Measurements from ENCODE around the gene PPIL1. TPM values are rescaled to one million over a fixed set of nuclear protein-coding genes. Genes with fewer than 3 reads are reported as not detected.

Gene PPIL1
- total RNA-seq, 1 experiment from 2014 or later = 87.8 TPM

DNA sequence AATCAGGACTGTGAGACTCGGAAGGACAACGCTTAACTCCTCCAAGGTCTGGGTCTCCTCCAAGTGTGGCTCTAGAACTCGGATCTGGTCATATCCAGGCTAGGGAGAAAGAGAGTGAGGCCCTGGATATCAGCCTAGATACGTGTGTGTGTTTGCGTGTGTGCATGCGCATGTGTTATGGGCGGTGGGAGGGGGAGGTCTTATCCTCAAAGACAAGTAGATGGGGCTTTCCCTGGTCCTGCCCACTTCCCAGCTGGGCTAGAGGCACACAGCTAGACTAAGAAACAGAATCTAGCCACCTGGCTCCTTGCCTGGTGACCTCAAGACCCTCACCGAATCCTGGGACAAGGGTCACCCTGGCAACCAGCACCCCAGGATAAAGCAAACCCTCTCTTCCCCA lies 48.6 kb downstream of the PPIL1 start:
- Histone ChIP-seq H2BK5ac (ENCODE audit: insufficient read length, low read length) (no peak overlapping the region), H3K18ac (ENCODE audit: insufficient read length, low read depth, low read length) (no peak overlapping the region), H2BK20ac (ENCODE audit: low read depth, low read length, poor library complexity, severe bottlenecking) (no peak overlapping the region), H4K91ac (ENCODE audit: insufficient read length, low read depth, low read length) (no peak overlapping the region), H3K14ac (ENCODE audit: insufficient read depth, low read length) (no peak overlapping the region), H3K23ac (ENCODE audit: insufficient read length, low read depth, low read length) (no peak overlapping the region), H2BK120ac (ENCODE audit: low read depth, low read length, poor library complexity, severe bottlenecking) (no peak overlapping the region), H3K27me3 (ENCODE audit: insufficient read depth, low read length) (no peaks in the 10 kb centered on the region), H3K56ac (ENCODE audit: insufficient read length, low read depth, low read length) (no peak overlapping the region), H2BK15ac (ENCODE audit: low read depth, low read length) (no peak overlapping the region), H3K79me1 (ENCODE audit: insufficient read depth, low read depth, low read length, poor library complexity, severe bottlenecking) (no peaks in the 10 kb centered on the region), H3K9ac (ENCODE audit: extremely low read depth, insufficient read length, low read length) (no peak overlapping the region), H3K23me2 (ENCODE audit: insufficient read length, low read depth, low read length, poor library complexity, severe bottlenecking) (no peaks in the 10 kb centered on the region), H3K4ac (ENCODE audit: low read depth, low read length) (no peak overlapping the region), H4K8ac (replicated peaks; ENCODE audit: insufficient read length, low read depth, low read length) (no peak overlapping the region), H2BK12ac (ENCODE audit: insufficient read length, low read depth, low read length) (no peak overlapping the region), H2AFZ (ENCODE audit: low read length) (no peak overlapping the region), H3K4me1 (ENCODE audit: insufficient read depth, low read length) (no peaks in the 10 kb centered on the region), H4K20me1 (ENCODE audit: control insufficient read depth, insufficient read depth, insufficient read length) (no peaks in the 10 kb centered on the region), H3K4me2 (ENCODE audit: insufficient read depth, insufficient read length, low read length) (no peak overlapping the region), H3K79me2 (ENCODE audit: insufficient read depth, low read length) (no peaks in the 10 kb centered on the region), H2AK5ac (ENCODE audit: insufficient read length, low read length) (no peak overlapping the region), H4K5ac (ENCODE audit: insufficient read length, low read depth, low read length) (no peak overlapping the region), H3T11ph (ENCODE audit: low read length) (no peak overlapping the region), H3K9me3 (ENCODE audit: control insufficient read depth, low read depth, low read length) (no peaks in the 10 kb centered on the region), H3K27ac (ENCODE audit: insufficient read length, low read depth, low read length) (no peak overlapping the region)
- no peak for DNase-seq
- WGBS (ENCODE audit: extremely low coverage, insufficient read length, low lambda C conversion rate) = no CpG with 5 or more reads among the region's 8 CpGs
- Mint-ChIP-seq H3K9me3 (no peaks in the 10 kb centered on the region), H3K4me1 (peaks cover 17 to 38% of the 10 kb centered on the region in 2 experiments), H3K27me3 (ENCODE audit: low read depth) (peaks cover 13% of the 10 kb centered on the region), H3K4me3 (no peak overlapping the region; a peak in 1 of 5 replicates), H3K36me3 (ENCODE audit: insufficient read depth in 1 of 3, low read depth in 3 of 3) (no peaks in the 10 kb centered on the region; a peak in 1 of 7 replicates), H3K27ac (no peak overlapping the region; a peak in 1 of 7 replicates)
- TF ChIP-seq, protein P1, sequence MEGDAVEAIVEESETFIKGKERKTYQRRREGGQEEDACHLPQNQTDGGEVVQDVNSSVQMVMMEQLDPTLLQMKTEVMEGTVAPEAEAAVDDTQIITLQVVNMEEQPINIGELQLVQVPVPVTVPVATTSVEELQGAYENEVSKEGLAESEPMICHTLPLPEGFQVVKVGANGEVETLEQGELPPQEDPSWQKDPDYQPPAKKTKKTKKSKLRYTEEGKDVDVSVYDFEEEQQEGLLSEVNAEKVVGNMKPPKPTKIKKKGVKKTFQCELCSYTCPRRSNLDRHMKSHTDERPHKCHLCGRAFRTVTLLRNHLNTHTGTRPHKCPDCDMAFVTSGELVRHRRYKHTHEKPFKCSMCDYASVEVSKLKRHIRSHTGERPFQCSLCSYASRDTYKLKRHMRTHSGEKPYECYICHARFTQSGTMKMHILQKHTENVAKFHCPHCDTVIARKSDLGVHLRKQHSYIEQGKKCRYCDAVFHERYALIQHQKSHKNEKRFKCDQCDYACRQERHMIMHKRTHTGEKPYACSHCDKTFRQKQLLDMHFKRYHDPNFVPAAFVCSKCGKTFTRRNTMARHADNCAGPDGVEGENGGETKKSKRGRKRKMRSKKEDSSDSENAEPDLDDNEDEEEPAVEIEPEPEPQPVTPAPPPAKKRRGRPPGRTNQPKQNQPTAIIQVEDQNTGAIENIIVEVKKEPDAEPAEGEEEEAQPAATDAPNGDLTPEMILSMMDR (conservative IDR thresholded peaks at IDR 0.05) = no peak

All from H9 (cell line).